Muscle layer of duodenum (tissue), 2 donors: Measurements from ENCODE around the gene PARP9.

ENCODE experiments used
- H3K27ac ChIP-seq: one replicate; pipeline ENCODE4 v1.7.0; 2013; ENCODE audit warnings: mild to moderate bottlenecking, low read length
- H3K27me3 ChIP-seq: one replicate; pipeline ENCODE4 v1.7.0; 2013; ENCODE audit warnings: low read depth, mild to moderate bottlenecking, control low read depth, low read length
- H3K36me3 ChIP-seq, 2 donors: one replicate each; pipeline ENCODE4 v1.7.0; 2013; ENCODE audit warnings: low read length in 2 of 2, control low read depth in 1 of 2, mild to moderate bottlenecking in 1 of 2; ENCODE audit not compliant: insufficient read depth in 2 of 2, control insufficient read depth in 1 of 2
- H3K4me1 ChIP-seq, 2 donors: one replicate each; pipeline ENCODE4 v1.7.0; 2013; ENCODE audit warnings: low read length in 2 of 2, mild to moderate bottlenecking in 2 of 2, control low read depth in 1 of 2, moderate library complexity in 1 of 2; ENCODE audit not compliant: insufficient read depth in 2 of 2, control insufficient read depth in 1 of 2
- H3K4me3 ChIP-seq, 2 donors: one replicate each; pipeline ENCODE4 v1.7.0; 2013; ENCODE audit warnings: low read length in 2 of 2, low read depth in 1 of 2, mild to moderate bottlenecking in 1 of 2
- H3K9me3 ChIP-seq, 2 donors: one replicate each; pipeline ENCODE4 v1.7.0; 2013; ENCODE audit warnings: low read length in 2 of 2, control low read depth in 1 of 2, mild to moderate bottlenecking in 1 of 2; ENCODE audit not compliant: control insufficient read depth in 1 of 2
- donor health status: healthy.

Gene PARP9

DNA sequence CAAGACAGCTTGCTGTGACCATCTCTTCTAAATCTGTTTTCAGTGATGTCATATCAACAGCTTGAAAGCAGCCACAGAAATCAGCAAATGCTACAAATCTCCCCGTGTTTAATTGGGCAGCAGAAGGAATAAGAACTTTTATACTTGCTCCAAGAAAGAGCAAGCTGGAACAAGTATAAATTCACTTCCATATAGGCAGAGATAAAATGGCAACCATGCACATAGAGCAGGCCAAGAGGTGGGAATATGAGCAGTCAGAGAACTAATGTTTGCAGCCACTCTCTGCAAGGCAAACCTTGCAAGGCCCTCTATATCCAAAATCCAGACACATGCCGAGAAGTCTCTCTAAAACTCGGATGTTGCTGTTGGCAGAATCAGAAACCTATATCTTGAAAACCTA is 16.0 kb downstream of the PARP9 start:
- H3K36me3 ChIP-seq, result peaks cover 44 to 70% of the 10 kb centered on the region in 2 donors
- H3K4me1 ChIP-seq, result peaks cover 0 to 10% of the 10 kb centered on the region in 2 donors
- no peak overlapping the region for H3K4me3 ChIP-seq
- no peak overlapping the region for H3K27ac ChIP-seq
- no peaks in the 10 kb centered on the region for H3K27me3 ChIP-seq
- H3K9me3 ChIP-seq, result no peaks in the 10 kb centered on the region

DNA sequence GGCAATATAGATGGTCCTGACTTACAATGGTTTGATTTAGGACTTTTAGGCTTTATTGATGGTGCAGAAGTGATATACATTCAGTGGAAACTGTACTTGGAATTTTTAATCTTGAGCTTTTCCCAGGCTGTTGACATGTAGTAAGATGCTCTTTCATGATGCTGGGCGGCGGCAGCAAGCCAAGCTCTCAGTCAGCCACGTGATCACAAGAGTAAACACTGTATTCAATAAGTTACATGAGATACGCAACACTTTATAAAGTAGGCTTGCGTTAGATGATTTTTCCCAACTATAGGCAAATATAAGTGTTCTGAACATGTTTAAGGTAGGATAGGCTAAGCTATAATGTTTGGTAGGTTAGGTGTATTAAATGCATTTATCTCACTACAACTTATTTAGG is 17.9 kb downstream of the PARP9 start:
- Histone ChIP-seq H3K36me3 (peaks cover 39 to 62% of the 10 kb centered on the region in 2 donors), H3K27me3 (no peaks in the 10 kb centered on the region), H3K4me3 (no peak overlapping the region), H3K9me3 (no peaks in the 10 kb centered on the region), H3K27ac (no peak overlapping the region), H3K4me1 (peaks cover 0 to 10% of the 10 kb centered on the region in 2 donors)

DNA sequence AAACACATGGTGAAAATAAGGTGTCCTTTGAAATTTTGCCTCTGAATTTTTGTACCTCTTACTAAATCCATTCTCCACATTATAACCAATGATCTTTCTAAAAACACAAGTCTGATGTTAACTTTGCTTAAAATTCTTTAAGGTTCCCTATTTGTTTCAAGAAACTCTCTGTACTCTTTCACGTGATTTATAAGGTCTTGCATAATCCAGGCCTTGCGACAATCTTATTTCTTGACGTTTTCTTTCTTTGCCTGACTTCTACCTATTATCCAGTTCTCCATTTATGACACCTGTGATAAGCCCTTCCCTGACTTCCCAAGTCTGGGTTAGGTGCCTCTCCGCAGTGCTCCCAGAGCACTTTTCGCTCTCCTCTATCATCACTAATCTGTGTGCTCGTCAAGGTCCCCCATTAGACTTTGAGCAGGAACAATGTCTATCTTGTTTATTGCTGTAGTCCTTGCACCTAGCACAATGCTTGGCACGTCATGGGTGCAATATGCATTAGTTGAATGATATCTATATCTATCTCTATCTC is 25.1 kb downstream of the PARP9 start:
- no peaks in the 10 kb centered on the region for H3K27me3 ChIP-seq
- H3K4me1 ChIP-seq, result no peaks in the 10 kb centered on the region
- no peak overlapping the region for H3K27ac ChIP-seq
- no peak overlapping the region for H3K4me3 ChIP-seq
- peaks cover 47 to 75% of the 10 kb centered on the region in 2 donors for H3K36me3 ChIP-seq
- H3K9me3 ChIP-seq, result no peaks in the 10 kb centered on the region

DNA sequence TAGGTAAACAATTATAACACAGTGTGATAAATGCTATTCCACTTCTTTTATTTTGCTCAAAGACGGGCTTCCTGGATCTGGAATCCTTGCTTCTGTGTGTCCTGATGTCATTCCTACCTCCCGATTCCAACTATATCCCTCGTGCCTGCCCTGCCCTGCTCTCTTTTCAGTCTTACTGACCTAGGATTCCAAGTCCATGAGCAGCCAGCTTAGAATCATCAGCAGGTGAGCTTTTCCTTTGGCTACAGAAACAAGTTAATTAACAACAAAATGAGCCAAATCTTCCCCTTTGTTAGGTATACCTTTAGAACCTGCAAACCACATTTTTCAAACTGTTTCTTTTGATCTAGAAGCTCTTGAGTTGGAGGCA is 27.5 kb downstream of the PARP9 start:
- Histone ChIP-seq H3K27me3 (no peaks in the 10 kb centered on the region), H3K4me3 (no peak overlapping the region), H3K36me3 (peaks cover 55 to 89% of the 10 kb centered on the region in 2 donors), H3K4me1 (no peaks in the 10 kb centered on the region), H3K27ac (no peak overlapping the region), H3K9me3 (no peaks in the 10 kb centered on the region)

DNA sequence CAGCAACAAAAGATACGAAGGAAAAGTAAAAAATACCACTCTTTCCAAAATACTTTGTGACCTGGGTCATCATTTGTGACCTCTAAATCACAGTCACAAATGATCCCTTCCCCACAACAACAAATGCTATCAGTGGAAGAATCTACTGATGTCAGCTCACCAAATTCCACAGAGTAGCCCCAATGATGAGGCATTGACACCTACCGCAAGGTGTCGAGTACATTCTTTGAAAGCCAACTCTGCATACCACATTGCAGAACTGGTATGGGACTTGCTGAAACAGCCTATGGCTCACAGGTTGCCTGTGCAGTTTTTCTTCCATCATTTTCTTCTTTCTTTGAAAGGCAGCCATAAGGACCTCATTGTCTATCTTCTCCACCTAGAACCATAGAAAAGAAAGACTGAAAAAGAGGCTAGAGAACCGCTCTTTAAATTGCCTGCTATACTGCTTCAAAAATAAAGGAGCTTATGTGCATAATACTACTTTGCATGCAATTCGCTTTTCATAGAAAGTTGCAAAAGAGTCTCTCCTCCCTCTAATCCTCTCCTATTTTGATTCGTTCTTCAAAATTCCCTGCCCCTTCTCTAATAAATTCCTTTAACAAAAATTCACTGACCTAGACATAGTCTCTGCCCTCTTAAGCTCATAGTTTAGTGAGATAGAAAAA is 28.0 kb downstream of the PARP9 start:
- Histone ChIP-seq H3K4me1 (no peaks in the 10 kb centered on the region), H3K27ac (no peak overlapping the region), H3K9me3 (no peaks in the 10 kb centered on the region), H3K27me3 (no peaks in the 10 kb centered on the region), H3K36me3 (peaks cover 50 to 91% of the 10 kb centered on the region in 2 donors), H3K4me3 (no peak overlapping the region)

DNA sequence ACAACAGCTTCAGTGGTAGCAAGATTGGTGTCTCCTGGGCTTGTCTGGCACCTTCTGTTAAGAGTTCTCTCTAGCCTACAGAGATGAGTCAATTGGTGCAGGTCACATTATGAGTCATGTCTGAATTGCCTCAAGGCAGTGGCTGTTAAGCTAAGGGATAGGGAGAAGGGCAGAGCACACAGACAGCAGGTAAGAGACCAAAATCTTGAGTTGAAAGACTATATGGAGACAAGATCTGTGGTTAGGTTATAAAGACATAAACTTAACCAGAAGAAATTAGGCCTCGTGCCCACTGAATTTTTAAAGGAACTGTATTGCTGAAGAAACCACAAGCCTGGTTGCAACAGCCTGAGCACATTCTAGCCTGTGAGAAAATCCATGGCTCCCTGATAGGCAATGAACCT is 30.2 kb downstream of the PARP9 start:
- Histone ChIP-seq H3K36me3 (peaks cover 49 to 86% of the 10 kb centered on the region in 2 donors), H3K4me3 (no peak overlapping the region), H3K9me3 (no peaks in the 10 kb centered on the region), H3K27me3 (no peaks in the 10 kb centered on the region), H3K4me1 (no peaks in the 10 kb centered on the region), H3K27ac (no peak overlapping the region)

DNA sequence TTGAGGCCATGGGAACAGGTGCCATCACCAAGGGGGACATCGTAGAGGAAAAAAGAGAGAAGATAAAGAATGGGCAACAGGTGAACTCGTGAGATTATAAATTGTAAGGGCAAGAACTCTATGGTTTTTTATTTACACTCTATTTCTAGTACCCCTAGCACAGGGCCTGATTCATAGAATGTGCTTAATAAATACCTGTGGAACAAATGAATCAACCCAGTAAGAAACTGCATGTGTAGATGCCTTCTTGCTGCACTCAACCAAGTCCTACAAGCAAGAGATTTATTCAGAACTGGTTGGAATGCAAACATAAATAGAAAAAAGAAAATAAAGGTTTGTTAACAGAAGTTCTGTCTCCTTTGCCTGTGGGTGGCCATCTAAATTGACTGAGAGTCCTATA is 30.6 kb downstream of the PARP9 start:
- H3K9me3 ChIP-seq, result no peaks in the 10 kb centered on the region
- peaks cover 50 to 81% of the 10 kb centered on the region in 2 donors for H3K36me3 ChIP-seq
- H3K4me3 ChIP-seq, result no peak overlapping the region
- no peaks in the 10 kb centered on the region for H3K27me3 ChIP-seq
- H3K4me1 ChIP-seq, result no peaks in the 10 kb centered on the region
- no peak overlapping the region for H3K27ac ChIP-seq

DNA sequence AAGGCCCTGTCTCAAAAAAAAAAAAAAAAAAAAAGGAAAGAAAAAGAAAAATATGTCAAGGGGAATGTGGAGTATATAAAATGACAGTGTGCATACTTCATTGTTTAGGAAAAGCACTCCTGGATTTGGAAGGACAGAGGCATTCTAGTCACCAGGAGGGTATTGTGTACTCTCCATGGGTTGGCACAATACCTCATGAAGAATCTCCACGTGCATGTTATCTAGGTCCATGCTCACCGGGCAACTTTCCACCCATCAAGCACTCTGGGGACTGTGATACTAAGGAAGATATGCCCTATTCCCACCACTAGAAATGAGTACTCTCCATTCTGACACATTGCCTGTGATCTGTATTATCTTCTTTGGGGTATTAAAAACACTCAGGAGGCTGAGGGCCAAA is 33.9 kb downstream of the PARP9 start:
- Histone ChIP-seq H3K27ac (no peak overlapping the region), H3K36me3 (peaks cover 41 to 74% of the 10 kb centered on the region in 2 donors), H3K4me1 (no peaks in the 10 kb centered on the region), H3K27me3 (no peaks in the 10 kb centered on the region), H3K9me3 (no peaks in the 10 kb centered on the region), H3K4me3 (no peak overlapping the region)

DNA sequence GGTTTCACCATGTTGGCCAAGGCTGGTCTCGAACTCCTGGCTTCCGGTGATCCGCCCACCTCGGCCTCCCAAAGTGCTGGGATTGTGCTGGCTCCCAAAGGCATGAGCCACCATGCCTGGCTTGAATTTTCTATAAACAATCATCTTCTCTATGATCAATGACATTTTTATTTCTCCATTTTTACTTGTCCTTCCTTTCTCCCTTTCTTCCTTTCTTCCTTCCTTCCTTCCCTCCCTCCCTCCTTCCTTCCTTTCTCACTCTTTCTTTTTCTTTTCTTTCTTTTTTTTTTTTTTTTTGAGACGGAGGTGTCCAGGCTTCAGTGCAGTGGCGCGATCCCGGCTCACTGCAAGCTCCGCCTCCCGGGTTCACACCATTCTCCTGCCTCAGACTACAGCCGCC is 40.8 kb downstream of the PARP9 start:
- Histone ChIP-seq H3K4me1 (no peaks in the 10 kb centered on the region), H3K4me3 (no peak overlapping the region), H3K27ac (no peak overlapping the region), H3K27me3 (no peaks in the 10 kb centered on the region), H3K36me3 (peaks cover 10 to 22% of the 10 kb centered on the region in 2 donors), H3K9me3 (no peaks in the 10 kb centered on the region)

DNA sequence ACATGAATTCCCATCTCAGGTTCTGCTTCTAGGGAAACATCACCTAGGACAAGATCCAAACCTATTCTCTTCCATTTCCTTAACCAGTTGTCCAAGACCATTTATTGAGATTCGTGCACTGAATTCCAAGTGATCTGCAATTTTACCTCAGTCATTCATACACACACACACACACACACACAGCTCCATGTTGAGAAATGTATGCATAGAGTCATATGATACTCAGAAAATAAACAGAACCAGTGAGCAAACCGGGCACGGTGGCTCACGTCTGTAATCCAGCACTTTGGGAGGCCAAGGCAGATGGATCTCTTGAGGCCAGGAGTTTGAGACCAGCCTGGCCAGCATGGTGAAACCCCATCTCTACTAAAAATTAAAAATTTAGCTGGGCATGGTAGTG is 43.2 kb downstream of the PARP9 start:
- Histone ChIP-seq H3K27me3 (no peaks in the 10 kb centered on the region), H3K27ac (no peak overlapping the region), H3K9me3 (no peaks in the 10 kb centered on the region), H3K4me3 (no peak overlapping the region), H3K4me1 (no peaks in the 10 kb centered on the region), H3K36me3 (peaks cover 0 to 2% of the 10 kb centered on the region in 2 donors)

DNA sequence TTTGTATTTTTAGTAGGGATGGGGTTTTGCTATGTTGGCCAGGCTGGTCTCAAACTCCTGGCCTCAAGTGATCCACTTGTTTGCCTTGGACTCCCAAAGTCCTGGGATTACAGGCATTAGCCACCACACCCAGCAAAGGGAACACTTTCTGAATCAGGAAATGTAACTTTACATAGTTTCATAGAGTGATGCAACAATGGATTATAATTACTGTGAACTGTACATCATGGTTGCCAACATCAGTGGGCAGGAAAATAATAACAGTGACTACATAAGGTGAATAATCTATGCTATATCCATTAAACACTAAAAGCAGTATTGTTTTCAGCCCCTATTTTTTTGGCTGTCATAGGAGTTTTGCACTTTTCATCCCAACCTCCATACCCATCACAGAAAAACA is 44.4 kb downstream of the PARP9 start:
- no peaks in the 10 kb centered on the region for H3K27me3 ChIP-seq
- no peaks in the 10 kb centered on the region for H3K4me1 ChIP-seq
- H3K9me3 ChIP-seq, result no peaks in the 10 kb centered on the region
- peaks cover 0 to 1% of the 10 kb centered on the region in 2 donors for H3K36me3 ChIP-seq
- H3K27ac ChIP-seq, result no peak overlapping the region
- no peak overlapping the region for H3K4me3 ChIP-seq

DNA sequence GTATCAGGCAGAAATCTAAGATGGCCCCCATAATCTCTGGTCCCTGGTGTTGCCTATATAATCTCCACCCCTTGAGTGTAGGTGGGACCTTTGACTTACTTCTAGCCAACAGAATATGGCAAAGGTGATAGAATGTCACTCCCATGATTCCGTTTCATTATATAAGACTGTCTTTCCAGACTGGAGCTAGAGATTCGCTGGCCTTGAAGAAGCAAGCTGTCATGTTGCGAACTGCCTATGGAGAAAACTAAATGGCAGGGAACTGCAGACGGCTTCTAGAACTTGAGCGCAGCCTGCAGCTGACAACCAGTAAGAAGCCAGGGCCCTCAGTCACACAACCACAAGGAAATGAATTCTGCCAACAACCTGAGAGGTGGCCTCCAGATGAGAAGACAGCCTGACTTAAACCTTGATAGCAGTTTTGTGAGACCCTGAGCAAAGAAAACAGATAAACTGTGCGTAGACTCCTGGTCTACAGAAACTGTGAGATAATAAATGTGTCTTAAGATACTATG is 47.2 kb downstream of the PARP9 start:
- Histone ChIP-seq H3K4me1 (peaks cover 0 to 16% of the 10 kb centered on the region in 2 donors), H3K36me3 (peaks cover 0 to 5% of the 10 kb centered on the region in 2 donors), H3K27ac (no peak overlapping the region), H3K4me3 (no peak overlapping the region), H3K27me3 (no peaks in the 10 kb centered on the region), H3K9me3 (no peaks in the 10 kb centered on the region)
